ENCODE results near the gene RFLNA.
A peak's percentile ranks its signal among the peaks of the same experiment; 100 is the strongest.
"Not testable (repeated sequence)": the region's sequence is repeated elsewhere in the genome, so short reads cannot be mapped to it uniquely, and the experiment has no call there.

RFLNA gene

GRCh38 chr12:124282287-124282686 is 12.6 kb upstream of the RFLNA start:
- no peak for DNase-seq

DNA sequence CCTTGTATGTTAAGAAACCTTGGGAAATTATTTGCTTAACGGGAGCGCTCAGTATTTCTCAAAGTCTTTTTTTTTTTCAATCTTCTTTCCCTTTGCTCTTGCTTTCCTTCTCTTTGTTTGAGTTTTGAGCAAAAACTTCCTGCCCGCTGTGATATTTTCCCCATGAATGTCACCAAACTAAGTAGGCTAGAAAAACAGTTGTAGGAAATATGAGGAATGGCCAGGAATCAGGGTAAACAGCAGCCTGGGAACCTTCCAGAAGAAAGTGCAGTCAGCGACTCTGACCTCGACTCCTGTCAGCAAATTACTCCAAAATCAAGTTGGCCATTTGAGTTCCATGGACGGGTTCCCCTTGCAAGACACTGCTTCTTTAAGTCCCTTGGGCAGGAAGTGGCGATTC is 11.6 kb upstream of the RFLNA start:
- no peak for DNase-seq

DNA sequence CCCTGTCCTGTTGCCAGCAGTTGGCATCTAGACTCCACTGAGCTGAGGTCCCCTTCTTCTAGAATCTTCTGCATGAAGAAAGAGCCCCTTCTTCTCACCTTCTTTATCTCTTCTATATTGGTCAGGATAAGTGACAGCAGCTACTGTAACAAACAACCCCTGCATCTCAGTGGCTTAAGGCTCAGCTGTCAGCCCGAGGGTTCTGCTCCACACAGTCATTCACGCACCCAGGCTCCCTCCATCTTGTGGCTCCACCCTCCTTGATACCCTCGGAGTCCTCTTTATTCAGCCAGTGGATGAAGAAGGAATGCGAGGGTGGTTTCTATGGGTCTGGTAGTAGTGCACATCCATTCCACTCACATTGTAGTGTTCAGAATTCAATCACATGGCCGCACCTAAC is 10.5 kb upstream of the RFLNA start:
- no peak for DNase-seq

GRCh38 chr12:124286414-124286813 is 8.5 kb upstream of the RFLNA start:
- DNase-seq, result peak in 6 of 58 donors; percentile 4 to 31 (median 20)

GRCh38 chr12:124286971-124287370 is 7.9 kb upstream of the RFLNA start:
- no peak for DNase-seq

DNA sequence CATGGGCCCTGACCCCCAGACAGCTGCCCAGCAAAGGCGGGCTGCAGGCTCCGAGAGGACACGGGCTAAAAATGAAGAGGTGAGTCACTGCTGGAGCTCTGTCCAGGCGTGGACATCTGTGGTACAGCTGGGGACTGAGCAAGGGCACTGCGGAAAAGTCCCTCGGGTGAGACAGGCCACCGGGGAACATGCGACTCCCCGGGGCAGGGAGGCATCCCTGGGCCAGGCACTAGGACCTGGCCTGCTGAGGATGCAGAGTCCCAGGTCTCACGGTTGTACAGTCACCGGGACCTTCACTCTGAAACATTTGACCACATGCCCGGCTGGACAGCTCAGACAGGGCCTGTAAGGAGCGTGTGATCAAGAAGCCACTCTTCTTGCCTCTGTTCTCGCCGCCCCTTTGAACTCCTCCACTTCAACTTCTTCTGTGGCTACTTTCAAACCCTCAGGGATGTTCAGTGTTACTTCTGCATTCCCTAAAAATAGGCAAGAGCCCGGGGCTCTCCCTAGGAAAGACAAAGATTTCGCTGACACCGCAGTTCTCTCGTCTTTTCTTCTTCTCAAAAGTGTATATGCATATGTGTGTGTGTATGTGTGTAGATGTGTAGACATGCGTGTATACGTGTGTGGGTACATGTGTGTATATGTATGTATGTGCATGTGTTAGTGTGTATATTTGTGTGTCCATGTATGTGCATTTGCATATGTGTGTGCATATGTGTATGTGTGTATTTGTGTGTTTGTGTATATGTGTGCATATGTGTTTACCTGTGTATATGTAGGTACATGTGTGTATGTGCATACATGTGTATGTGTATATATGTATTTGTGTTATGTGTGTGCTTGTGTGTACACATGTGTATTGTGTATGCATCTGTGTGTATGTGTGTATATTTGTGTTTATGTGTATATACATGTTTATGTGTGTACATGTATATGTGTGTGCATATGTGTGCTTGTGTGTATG is 5.0 kb upstream of the RFLNA start:
- DNase-seq, result peak in 1 of 58 donors; percentile 36

GRCh38 chr12:124292385-124292784 is 2.5 kb upstream of the RFLNA start:
- no peak for DNase-seq

DNA sequence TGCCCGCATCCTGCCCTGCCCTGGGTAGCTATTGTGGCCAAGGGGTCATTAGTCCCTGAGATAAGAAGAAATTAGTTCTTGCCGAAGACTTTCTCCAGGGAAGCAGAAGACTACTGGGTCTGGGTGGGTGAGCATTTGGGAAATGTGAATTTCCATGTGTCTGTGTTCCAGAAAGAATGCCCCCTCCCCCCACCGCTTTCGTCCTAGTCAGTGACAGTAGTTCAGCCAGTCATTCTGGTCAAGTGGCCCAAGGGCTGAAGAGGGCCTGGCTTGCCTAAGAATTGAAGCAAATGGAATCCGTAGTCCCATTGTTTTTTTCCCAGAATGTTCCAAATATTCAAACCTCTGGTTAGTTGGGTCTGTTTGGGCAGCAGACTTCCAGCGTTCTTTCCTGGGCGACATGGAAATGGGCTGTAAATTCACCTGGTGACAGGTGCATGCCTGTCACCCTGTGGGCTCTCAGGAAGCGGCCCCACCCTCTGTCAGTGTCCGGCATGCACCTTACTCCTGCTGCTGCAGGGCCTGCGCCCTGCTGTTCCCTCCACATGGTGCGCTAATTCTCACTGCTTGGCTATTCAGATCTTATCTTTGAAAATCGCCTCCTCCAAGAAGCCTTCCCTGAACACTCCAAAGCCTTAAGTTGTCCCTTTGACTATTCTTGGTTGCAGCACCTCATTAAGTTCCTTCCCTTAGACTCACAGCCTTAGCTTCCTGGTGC is 1.4 kb upstream of the RFLNA start:
- no peak for DNase-seq

- no peak for DNase-seq
Measured at GRCh38 chr12:124295431-124296058, 652 bp downstream of the RFLNA start.

GRCh38 chr12:124296295-124296915 is 1.5 kb downstream of the RFLNA start:
- no peak for DNase-seq

GRCh38 chr12:124296916-124297351 is 2.0 kb downstream of the RFLNA start:
- DNase-seq, result no peak

DNA sequence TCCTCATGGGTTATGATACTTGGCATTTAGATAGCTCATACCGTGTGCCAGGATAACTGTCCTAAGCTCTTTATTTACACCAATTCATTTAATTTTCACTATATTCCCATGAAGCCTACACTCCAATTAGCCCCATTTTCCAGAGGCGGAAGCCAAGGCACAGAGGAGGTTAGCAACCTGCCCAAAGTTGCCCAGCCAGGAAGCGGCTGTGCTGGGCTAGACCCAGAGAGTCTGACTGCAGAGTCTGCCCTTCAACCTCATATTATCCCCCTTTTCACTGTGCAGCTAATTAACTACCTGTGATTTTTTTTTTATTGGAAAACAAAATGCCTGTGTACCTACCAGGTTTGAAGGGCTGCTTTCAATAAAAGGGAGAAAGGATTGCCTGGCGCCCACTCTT is 2.5 kb downstream of the RFLNA start:
- no peak for DNase-seq

DNA sequence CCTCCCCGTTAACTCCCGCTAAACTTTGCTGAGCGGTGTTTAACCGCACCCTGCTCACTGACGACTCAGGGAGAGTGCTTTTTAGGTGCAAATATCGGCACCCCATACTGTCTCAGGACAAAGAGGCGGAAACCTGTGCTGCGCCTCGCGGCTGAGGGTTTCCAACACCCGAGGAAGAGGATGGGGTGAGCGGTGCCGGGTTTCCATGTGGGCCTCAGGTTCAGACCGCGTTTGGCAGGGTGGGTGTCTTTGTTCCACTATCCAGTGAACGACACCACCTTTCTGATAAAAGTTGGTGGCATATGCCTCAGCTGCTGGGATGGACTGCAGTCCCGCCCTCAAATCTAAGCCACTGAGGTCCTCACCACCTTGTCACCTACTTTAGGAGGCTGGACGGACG is 3.0 kb downstream of the RFLNA start:
- DNase-seq, result no peak

- DNase-seq, result no peak
Measured at GRCh38 chr12:124298685-124299410, 4.0 kb downstream of the RFLNA start.

DNA sequence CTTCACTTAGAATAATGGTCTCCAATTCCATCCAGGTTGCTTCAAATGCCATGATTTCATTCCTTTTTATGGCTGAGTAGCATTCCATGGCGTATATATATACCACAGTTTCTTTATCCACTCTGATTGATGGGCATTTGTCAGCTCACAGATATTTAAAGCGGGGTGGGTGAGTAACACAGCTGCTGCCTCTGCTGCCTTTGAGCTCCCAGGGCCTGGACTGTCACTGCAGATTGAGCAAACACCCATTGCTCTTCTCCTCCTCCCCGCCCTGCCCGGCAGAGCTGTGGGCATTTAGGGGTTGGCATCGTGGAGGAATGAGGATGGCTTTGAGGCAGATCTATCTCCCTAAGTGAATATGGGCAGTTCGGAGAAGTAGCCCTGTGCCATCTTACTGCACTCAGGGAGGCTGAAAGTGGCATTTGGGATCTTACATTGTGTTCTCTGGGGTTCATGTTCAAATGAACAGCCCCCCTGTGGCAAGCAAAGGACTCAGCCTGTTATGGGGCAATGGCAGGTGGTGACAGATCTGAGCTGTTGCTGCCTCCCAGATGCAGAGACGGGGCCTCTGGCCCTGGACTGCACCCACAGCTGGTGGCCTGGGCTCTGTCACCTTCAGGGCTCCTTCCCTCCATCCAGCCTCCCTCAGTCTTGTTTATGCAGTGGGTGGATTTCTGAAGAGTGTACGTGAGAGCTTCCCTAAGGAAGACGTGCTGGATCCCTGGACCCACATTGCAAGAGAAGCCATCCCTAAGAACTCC is 4.9 kb downstream of the RFLNA start:
- no peak for DNase-seq

DNA sequence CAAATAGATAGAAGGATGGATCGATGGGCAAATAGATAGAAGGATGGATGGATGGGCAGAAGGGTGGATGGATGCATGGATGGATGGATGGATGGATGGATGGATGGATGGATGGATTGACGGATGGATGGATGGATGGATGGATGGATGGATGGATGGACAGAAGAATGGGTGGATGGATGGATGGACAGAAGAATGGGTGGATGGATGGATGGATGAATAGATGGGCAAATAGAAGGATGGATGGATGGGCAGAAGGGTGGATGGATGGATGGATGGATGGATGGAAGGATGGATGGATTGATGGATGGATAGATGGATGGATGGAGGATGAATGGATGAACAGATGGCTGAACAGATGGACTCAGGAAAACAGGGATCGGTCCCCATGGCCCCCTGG is 5.8 kb downstream of the RFLNA start:
- not testable (repeated sequence) for DNase-seq

GRCh38 chr12:124301084-124301654 is 6.3 kb downstream of the RFLNA start:
- DNase-seq, result no peak

- DNase-seq, result no peak
Measured at GRCh38 chr12:124302241-124302806, 7.4 kb downstream of the RFLNA start.

Measured in anterior cingulate cortex (tissue), 58 donors.